Measurements from ENCODE around the gene AKT1. TPM values are rescaled to one million over a fixed set of nuclear protein-coding genes. Genes with fewer than 3 reads are reported as not detected.
"Not testable (repeated sequence)": the region's sequence is repeated elsewhere in the genome, so short reads cannot be mapped to it uniquely, and the experiment has no call there.

Gene AKT1
- total RNA-seq, 2 donors from 2014 or later = 158 to 162 TPM

- TF ChIP-seq, protein P1, sequence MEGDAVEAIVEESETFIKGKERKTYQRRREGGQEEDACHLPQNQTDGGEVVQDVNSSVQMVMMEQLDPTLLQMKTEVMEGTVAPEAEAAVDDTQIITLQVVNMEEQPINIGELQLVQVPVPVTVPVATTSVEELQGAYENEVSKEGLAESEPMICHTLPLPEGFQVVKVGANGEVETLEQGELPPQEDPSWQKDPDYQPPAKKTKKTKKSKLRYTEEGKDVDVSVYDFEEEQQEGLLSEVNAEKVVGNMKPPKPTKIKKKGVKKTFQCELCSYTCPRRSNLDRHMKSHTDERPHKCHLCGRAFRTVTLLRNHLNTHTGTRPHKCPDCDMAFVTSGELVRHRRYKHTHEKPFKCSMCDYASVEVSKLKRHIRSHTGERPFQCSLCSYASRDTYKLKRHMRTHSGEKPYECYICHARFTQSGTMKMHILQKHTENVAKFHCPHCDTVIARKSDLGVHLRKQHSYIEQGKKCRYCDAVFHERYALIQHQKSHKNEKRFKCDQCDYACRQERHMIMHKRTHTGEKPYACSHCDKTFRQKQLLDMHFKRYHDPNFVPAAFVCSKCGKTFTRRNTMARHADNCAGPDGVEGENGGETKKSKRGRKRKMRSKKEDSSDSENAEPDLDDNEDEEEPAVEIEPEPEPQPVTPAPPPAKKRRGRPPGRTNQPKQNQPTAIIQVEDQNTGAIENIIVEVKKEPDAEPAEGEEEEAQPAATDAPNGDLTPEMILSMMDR (IDR thresholded peaks at IDR 0.05) = no peak
- ATAC-seq (ENCODE audit: insufficient number of reproducible peaks, low FRiP score, low read depth) (no peak), DNase-seq (ENCODE audit: low spot score) (no peak)
- peaks cover 6% of the 10 kb centered on the region for H3K27me3 ChIP-seq (replicated peaks; ENCODE audit: insufficient read depth)
- peak overlapping the region; percentile 67 for H3K4me3 ChIP-seq
- H3K4me1 ChIP-seq (ENCODE audit: control insufficient read depth in 1 of 2, low read depth in 2 of 2) = peaks cover 7 to 20% of the 10 kb centered on the region in 2 donors
- H3K27ac ChIP-seq = no peak overlapping the region
- H3K36me3 ChIP-seq = no peaks in the 10 kb centered on the region
- H3K9me3 ChIP-seq = no peaks in the 10 kb centered on the region
Measured at GRCh38 chr14:104843006-104843405, 47.5 kb upstream of the AKT1 start.

DNA sequence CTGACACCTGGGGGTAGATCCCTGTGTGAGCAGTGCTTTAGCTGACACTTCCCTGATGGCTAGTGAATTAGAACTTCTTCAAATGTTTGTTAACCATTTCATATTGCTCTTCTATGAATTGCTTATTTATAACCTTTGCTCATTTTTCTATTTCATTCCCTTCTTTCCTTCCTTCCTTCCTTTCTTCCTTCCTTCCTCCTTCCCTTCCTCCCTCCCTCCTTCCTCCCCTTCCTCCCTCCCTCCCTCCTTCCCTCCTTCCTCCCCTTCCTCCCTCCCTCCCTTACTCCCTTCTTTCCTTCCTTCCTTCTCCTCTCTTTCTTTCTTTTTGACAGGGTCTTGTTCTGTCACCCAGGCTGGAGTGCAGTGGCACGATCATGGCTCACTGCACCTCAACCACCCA is 46.2 kb upstream of the AKT1 start:
- peaks cover 6% of the 10 kb centered on the region for H3K27me3 ChIP-seq (replicated peaks; ENCODE audit: insufficient read depth)
- H3K27ac ChIP-seq = no peak overlapping the region
- DNase-seq (ENCODE audit: low spot score) (no peak), ATAC-seq (ENCODE audit: insufficient number of reproducible peaks, low FRiP score, low read depth) (no peak)
- H3K9me3 ChIP-seq = no peaks in the 10 kb centered on the region
- TF ChIP-seq, protein P1 (IDR thresholded peaks at IDR 0.05) = no peak
- H3K36me3 ChIP-seq = no peaks in the 10 kb centered on the region
- H3K4me3 ChIP-seq = no peak overlapping the region
- peaks cover 7 to 20% of the 10 kb centered on the region in 2 donors for H3K4me1 ChIP-seq (ENCODE audit: control insufficient read depth in 1 of 2, low read depth in 2 of 2)

DNA sequence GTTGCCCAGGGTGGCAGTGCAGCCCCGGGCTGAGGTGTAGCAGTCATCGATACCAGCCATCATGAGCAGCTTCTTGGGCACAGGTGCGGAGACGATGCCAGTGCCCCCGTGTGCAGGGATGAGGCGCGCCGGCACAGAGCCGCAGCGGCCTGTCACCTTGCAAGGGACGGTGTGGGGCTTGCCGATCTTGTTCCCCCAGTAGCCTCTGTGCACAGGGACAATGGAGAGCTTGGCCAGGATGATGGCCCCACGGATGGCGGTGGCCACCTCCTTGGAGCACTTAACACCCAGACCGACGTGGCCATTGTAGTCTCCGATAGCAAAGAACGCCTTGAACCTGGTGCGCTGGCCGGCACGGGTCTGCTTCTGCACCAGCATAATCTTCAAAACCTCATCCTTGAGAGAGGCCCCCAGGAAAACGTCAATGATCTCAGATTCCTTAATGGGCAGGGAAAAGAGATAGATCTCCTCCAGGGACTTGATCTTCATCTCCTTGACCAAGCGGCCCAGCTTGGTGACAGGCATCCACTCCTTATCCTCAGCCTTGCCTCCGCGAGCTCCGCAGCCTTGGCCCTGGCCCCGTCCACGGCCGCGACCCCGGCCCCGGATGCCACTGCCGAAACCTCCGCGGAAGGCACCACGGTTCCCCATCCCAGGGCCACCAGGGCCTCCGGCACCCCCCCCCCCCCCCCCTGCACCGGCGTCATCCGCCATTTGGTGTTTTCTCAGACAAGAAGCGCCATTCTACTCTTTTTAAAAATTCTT is 40.8 kb upstream of the AKT1 start:
- ATAC-seq (ENCODE audit: insufficient number of reproducible peaks, low FRiP score, low read depth); H3K27ac ChIP-seq; H3K4me3 ChIP-seq; H3K36me3 ChIP-seq; H3K4me1 ChIP-seq (ENCODE audit: control insufficient read depth in 1 of 2, low read depth in 2 of 2); DNase-seq (ENCODE audit: low spot score); H3K27me3 ChIP-seq (replicated peaks; ENCODE audit: insufficient read depth); H3K9me3 ChIP-seq: not testable (repeated sequence)

DNA sequence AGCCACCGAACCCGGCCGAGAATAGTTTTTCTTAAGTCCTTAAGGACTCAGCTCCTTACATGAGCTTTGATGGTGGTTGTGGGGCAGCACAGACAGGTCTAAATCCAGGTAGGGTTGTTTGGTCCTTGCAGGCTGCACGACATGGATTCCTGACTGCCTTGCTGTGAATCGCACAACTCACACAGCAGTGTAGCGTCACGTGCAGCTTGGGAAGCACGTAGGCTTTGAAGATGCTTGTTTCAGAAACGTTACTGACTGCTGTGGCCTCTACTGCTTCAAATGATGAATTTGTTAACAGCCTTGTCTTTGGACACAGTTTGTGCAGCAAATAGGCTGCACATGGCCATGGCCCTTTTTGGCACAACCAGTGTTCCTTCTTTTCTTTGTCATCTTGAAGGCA is 35.2 kb upstream of the AKT1 start:
- Histone ChIP-seq H3K4me1 (ENCODE audit: control insufficient read depth in 1 of 2, low read depth in 2 of 2) (peaks cover 7 to 14% of the 10 kb centered on the region in 2 donors), H3K9me3 (no peaks in the 10 kb centered on the region), H3K27me3 (replicated peaks; ENCODE audit: insufficient read depth) (no peaks in the 10 kb centered on the region), H3K4me3 (no peak overlapping the region), H3K27ac (no peak overlapping the region), H3K36me3 (no peaks in the 10 kb centered on the region)
- ATAC-seq (ENCODE audit: insufficient number of reproducible peaks, low FRiP score, low read depth) = no peak
- TF ChIP-seq, protein P1 (IDR thresholded peaks at IDR 0.05) = no peak
- no peak for DNase-seq (ENCODE audit: low spot score)

GRCh38 chr14:104827177-104828055 is 31.9 kb upstream of the AKT1 start:
- H3K4me3 ChIP-seq = peak overlapping the region; percentile 88
- TF ChIP-seq, protein P1 (IDR thresholded peaks at IDR 0.05) = peak; percentile 33
- no peak overlapping the region for H3K27ac ChIP-seq
- no peak for DNase-seq (ENCODE audit: low spot score)
- no peaks in the 10 kb centered on the region for H3K9me3 ChIP-seq
- peaks cover 7 to 18% of the 10 kb centered on the region in 2 donors for H3K4me1 ChIP-seq (ENCODE audit: control insufficient read depth in 1 of 2, low read depth in 2 of 2)
- H3K27me3 ChIP-seq (replicated peaks; ENCODE audit: insufficient read depth) = no peaks in the 10 kb centered on the region
- H3K36me3 ChIP-seq = no peaks in the 10 kb centered on the region
- no peak for ATAC-seq (ENCODE audit: insufficient number of reproducible peaks, low FRiP score, low read depth)
